Measurements from ENCODE around the gene MARK2. TPM values are rescaled to one million over a fixed set of nuclear protein-coding genes. Genes with fewer than 3 reads are reported as not detected.

MARK2 gene
- total RNA-seq, 1 donor from 2014 or later, result 59.1 TPM

DNA sequence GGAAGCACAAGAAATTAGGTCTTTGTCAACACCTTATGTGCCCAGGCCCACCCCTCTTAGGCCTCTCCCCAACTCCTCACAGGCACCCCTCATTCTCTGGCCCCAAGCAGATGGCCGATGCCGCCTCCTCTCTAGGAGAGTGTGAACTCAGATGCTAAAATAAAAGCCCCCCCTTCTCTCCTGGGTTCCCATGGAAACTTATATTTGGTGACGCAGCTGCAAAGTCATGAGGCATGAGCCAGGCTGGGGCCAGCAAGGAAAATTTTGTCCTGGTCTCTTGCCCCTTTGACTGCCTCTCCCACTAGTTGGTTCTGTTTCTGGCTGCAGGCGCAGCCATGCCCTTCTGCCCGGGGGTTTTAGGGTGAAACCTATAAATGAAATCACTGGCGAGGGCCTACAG lies 66.3 kb downstream of the MARK2 start:
- DNase-seq (ENCODE audit: low spot score, unreplicated experiment), result no peak
- H3K36me3 Mint-ChIP-seq (ENCODE audit: insufficient read depth), result peaks cover 13% of the 10 kb centered on the region
- TF ChIP-seq, protein P1, sequence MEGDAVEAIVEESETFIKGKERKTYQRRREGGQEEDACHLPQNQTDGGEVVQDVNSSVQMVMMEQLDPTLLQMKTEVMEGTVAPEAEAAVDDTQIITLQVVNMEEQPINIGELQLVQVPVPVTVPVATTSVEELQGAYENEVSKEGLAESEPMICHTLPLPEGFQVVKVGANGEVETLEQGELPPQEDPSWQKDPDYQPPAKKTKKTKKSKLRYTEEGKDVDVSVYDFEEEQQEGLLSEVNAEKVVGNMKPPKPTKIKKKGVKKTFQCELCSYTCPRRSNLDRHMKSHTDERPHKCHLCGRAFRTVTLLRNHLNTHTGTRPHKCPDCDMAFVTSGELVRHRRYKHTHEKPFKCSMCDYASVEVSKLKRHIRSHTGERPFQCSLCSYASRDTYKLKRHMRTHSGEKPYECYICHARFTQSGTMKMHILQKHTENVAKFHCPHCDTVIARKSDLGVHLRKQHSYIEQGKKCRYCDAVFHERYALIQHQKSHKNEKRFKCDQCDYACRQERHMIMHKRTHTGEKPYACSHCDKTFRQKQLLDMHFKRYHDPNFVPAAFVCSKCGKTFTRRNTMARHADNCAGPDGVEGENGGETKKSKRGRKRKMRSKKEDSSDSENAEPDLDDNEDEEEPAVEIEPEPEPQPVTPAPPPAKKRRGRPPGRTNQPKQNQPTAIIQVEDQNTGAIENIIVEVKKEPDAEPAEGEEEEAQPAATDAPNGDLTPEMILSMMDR (IDR thresholded peaks at IDR 0.05; ENCODE audit: unreplicated experiment), result no peak
- H3K9me3 Mint-ChIP-seq (ENCODE audit: low read depth), result no peaks in the 10 kb centered on the region
- no peaks in the 10 kb centered on the region for H3K27me3 Mint-ChIP-seq
- H3K4me1 Mint-ChIP-seq (ENCODE audit: low read depth), result peaks cover 9% of the 10 kb centered on the region
- no peak overlapping the region for H3K4me3 Mint-ChIP-seq (ENCODE audit: low read depth)
- H3K27ac Mint-ChIP-seq, result no peak overlapping the region

DNA sequence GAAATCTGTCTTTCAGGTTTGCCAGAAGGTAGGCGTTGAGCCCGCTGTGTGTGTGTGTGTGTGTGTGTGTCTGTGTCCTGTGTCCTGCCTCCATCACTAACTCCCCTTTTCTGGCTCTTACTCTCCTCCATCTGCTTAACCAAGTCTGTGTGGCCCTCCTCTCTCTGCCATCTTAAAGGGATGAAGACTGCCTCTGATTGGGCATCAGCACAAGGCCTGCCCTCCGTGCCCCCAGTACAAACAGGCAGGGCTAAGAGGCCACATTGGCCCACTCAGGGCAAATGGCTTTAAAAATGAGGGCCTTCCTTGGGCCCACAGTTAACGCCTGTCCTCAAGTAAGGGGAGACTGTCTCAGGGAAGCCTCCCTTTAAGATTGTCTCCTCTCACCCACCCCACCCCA lies 67.2 kb downstream of the MARK2 start:
- Mint-ChIP-seq H3K27ac (no peak overlapping the region), H3K4me3 (ENCODE audit: low read depth) (no peak overlapping the region), H3K9me3 (ENCODE audit: low read depth) (no peaks in the 10 kb centered on the region), H3K27me3 (no peaks in the 10 kb centered on the region), H3K36me3 (ENCODE audit: insufficient read depth) (peaks cover 8% of the 10 kb centered on the region), H3K4me1 (ENCODE audit: low read depth) (peaks cover 11% of the 10 kb centered on the region)
- TF ChIP-seq, protein P1 (IDR thresholded peaks at IDR 0.05; ENCODE audit: unreplicated experiment), result no peak
- DNase-seq (ENCODE audit: low spot score, unreplicated experiment), result no peak

GRCh38 chr11:63906585-63906984 lies 67.7 kb downstream of the MARK2 start:
- H3K36me3 Mint-ChIP-seq (ENCODE audit: insufficient read depth), result peaks cover 6% of the 10 kb centered on the region

DNA sequence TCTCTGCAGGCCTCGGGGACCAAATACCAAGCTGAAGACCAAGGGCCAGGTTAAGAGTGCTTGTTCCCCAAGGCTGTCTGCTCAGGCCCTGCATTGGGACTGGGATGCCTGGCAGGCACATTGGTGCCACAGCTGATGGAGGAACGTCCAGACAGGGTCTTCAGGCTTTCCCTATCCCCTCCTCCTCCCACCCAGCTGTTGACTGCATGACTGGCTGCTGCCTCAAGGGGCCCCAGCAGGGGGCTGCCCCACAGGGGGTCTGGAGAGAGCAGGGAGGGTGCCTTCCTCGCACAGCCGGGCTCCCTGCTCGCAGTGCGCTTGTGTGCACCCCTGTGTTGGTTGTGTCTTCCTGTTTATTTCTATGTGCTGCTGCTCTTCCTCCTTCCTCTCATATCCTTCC lies 68.2 kb downstream of the MARK2 start:
- no peak for DNase-seq (ENCODE audit: low spot score, unreplicated experiment)
- H3K27me3 Mint-ChIP-seq, result no peaks in the 10 kb centered on the region
- no peaks in the 10 kb centered on the region for H3K9me3 Mint-ChIP-seq (ENCODE audit: low read depth)
- TF ChIP-seq, protein P1 (IDR thresholded peaks at IDR 0.05; ENCODE audit: unreplicated experiment), result no peak
- no peak overlapping the region for H3K4me3 Mint-ChIP-seq (ENCODE audit: low read depth)
- H3K4me1 Mint-ChIP-seq (ENCODE audit: low read depth), result peaks cover 11% of the 10 kb centered on the region
- no peak overlapping the region for H3K27ac Mint-ChIP-seq
- H3K36me3 Mint-ChIP-seq (ENCODE audit: insufficient read depth), result peaks cover 4% of the 10 kb centered on the region

More at GRCh38 chr11:63906585-63906984, 67.7 kb downstream of the MARK2 start:
- no peak for DNase-seq (ENCODE audit: low spot score, unreplicated experiment)
- H3K27ac Mint-ChIP-seq, result peak overlapping the region; percentile 56
- H3K4me1 Mint-ChIP-seq (ENCODE audit: low read depth), result peaks cover 11% of the 10 kb centered on the region
- no peak overlapping the region for H3K4me3 Mint-ChIP-seq (ENCODE audit: low read depth)
- TF ChIP-seq, protein P1 (IDR thresholded peaks at IDR 0.05; ENCODE audit: unreplicated experiment), result peak; percentile 28
- H3K27me3 Mint-ChIP-seq, result no peaks in the 10 kb centered on the region
- H3K9me3 Mint-ChIP-seq (ENCODE audit: low read depth), result no peaks in the 10 kb centered on the region

DNA sequence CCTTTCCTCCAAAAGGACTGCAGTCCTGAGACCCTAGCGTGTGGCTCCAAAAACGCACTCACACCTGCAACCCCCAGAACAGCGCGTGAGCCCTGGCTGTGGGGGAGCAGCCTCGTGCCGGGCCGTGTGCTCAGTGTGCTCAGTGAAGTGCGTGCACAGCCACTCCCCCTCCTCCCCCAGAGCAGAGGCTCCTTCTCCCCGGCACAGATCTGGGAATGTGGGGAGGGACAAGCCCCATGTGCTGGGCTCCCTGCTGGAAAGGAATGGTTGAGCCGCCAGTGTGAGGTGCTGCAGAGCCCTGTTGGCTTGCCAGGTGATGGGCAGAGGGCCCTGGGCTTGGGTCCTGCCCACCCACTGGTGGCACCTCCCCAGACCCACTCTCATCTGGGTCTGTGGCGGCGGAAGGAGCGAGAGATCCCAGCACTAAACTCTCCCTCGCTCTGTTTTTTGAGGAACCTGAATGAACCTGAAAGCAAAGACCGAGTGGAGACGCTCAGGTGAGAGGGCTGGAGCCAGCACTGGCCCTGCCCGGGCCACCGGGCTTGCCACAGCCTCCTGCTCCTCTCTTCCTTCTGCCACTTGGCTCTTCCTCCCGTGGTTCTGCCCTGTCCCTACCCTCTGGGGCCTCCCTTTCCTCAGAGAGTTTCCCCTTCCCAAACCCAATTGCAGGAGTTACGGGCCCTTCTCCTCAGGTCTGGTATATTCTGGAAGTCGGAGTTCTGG lies 69.1 kb downstream of the MARK2 start:
- H3K4me1 Mint-ChIP-seq (ENCODE audit: low read depth), result peaks cover 11% of the 10 kb centered on the region
- peak overlapping the region; percentile 49 for H3K27ac Mint-ChIP-seq
- no peaks in the 10 kb centered on the region for H3K9me3 Mint-ChIP-seq (ENCODE audit: low read depth)
- DNase-seq (ENCODE audit: low spot score, unreplicated experiment), result no peak
- no peaks in the 10 kb centered on the region for H3K27me3 Mint-ChIP-seq
- TF ChIP-seq, protein P1 (IDR thresholded peaks at IDR 0.05; ENCODE audit: unreplicated experiment), result no peak
- no peak overlapping the region for H3K4me3 Mint-ChIP-seq (ENCODE audit: low read depth)
- peaks cover 4% of the 10 kb centered on the region for H3K36me3 Mint-ChIP-seq (ENCODE audit: insufficient read depth)
